Astrocyte of the hippocampus (primary cell): ENCODE measurements around the gene FUT3.
A peak's percentile ranks its signal among the peaks of the same experiment; 100 is the strongest.
"Not testable (repeated sequence)": the region's sequence is repeated elsewhere in the genome, so short reads cannot be mapped to it uniquely, and the experiment has no call there.

Experiments
- DNase-seq: peaks from one replicate; pipeline ENCODE4 v3.0.0; 2011; ENCODE audit warnings: low read depth, low spot score

The FUT3 gene

GRCh38 chr19:5882421-5882968 is 31.2 kb upstream of the FUT3 start:
- no peak for DNase-seq

GRCh38 chr19:5881543-5882299 is 30.5 kb upstream of the FUT3 start:
- no peak for DNase-seq

GRCh38 chr19:5880604-5881078 is 29.4 kb upstream of the FUT3 start:
- peak; percentile 78 for DNase-seq

GRCh38 chr19:5880196-5880595 is 28.9 kb upstream of the FUT3 start:
- no peak for DNase-seq

GRCh38 chr19:5877882-5878281 is 26.6 kb upstream of the FUT3 start:
- no peak for DNase-seq

- DNase-seq = no peak
Measured at GRCh38 chr19:5877427-5877826, 26.2 kb upstream of the FUT3 start.

- peak; percentile 36 for DNase-seq
Measured at GRCh38 chr19:5874496-5874895, 23.2 kb upstream of the FUT3 start.

- DNase-seq = no peak
Measured at GRCh38 chr19:5873617-5874199, 22.5 kb upstream of the FUT3 start.

- no peak for DNase-seq
Measured at GRCh38 chr19:5870986-5871394, 19.7 kb upstream of the FUT3 start.

GRCh38 chr19:5867201-5868136 is 16.2 kb upstream of the FUT3 start:
- no peak for DNase-seq

- DNase-seq = no peak
Measured at GRCh38 chr19:5865772-5866171, 14.5 kb upstream of the FUT3 start.

GRCh38 chr19:5864725-5865486 is 13.7 kb upstream of the FUT3 start:
- no peak for DNase-seq

GRCh38 chr19:5864013-5864720 is 12.9 kb upstream of the FUT3 start:
- DNase-seq = no peak

GRCh38 chr19:5863030-5863665 is 11.9 kb upstream of the FUT3 start:
- no peak for DNase-seq

GRCh38 chr19:5857203-5858081 is 6.2 kb upstream of the FUT3 start:
- DNase-seq = no peak

GRCh38 chr19:5855151-5855550 is 3.9 kb upstream of the FUT3 start:
- not testable (repeated sequence) for DNase-seq

- DNase-seq = not testable (repeated sequence)
Measured at GRCh38 chr19:5854121-5854520, 2.9 kb upstream of the FUT3 start.

GRCh38 chr19:5850743-5851293 is 431 bp downstream of the FUT3 start:
- DNase-seq = peak; percentile 75

- DNase-seq = no peak
Measured at GRCh38 chr19:5850189-5850588, 1.1 kb downstream of the FUT3 start.
